ENCODE data around the gene HK2.
A peak's percentile ranks its signal among the peaks of the same experiment; 100 is the strongest.
"Not testable (repeated sequence)": the region's sequence is repeated elsewhere in the genome, so short reads cannot be mapped to it uniquely, and the experiment has no call there.

HK2 gene

DNA sequence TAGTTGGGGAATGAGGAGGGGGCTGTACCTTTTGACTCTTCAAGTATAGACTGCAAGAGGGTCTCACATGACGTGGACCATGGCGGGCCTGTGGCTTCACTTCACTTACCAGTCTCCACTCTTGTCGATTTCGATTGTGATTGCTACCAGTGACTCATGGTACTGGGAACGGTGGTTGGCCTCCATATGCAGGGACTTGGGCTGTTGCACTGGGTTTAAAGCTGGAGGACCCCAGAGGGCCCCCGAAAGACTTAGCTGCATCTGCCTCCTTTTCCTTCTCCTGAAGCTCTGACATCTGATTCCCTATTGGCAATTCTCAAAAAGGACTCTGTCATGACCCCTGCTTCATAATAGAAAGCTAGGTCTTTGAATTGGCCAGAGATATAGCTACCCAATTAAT is 43.4 kb downstream of the HK2 start:
- DNase-seq (ENCODE audit: low spot score), result no peak

DNA sequence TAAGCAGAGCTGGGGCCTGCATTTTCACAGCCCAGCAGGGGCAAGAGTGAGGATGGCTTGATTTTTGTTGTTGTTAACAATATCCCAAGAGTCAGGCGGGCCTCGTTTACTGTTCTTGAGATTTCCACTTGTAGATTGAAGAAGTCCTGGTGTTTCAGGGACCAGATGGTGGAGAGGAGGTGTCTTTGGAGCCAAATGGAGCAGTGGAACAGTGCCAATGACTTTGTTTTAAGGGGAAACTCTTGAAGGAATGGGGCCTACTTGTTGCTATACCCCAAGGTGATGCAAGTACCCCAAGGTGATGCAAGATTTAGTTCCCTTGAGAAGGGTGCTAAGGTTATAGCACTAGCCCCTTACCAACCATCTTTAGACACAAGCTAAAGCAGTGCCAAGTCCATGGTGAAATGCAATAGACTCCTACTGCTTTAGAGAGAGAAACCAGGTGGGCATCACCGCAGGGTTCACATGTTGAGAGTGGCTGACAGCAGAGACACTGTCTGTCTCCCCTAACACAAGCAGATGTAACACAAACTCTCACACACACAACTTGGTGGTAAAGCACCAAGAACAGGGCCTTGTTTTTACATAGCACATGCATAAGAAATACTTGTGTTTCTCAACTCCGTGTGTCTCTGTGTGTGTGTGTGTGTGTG is 44.0 kb downstream of the HK2 start:
- DNase-seq (ENCODE audit: low spot score), result no peak

DNA sequence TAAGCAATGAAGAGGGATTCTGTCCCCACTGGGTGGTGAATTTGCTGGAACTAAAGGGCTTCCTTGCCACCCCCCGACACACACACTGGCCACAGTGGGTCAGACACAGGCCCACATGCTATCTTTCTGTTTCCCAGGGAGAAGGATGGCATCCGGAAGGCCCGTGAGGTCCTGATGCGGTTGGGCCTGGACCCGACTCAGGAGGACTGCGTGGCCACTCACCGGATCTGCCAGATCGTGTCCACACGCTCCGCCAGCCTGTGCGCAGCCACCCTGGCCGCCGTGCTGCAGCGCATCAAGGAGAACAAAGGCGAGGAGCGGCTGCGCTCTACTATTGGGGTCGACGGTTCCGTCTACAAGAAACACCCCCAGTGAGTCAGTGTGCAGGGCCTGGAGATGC is 44.6 kb downstream of the HK2 start:
- no peak for DNase-seq (ENCODE audit: low spot score)

DNA sequence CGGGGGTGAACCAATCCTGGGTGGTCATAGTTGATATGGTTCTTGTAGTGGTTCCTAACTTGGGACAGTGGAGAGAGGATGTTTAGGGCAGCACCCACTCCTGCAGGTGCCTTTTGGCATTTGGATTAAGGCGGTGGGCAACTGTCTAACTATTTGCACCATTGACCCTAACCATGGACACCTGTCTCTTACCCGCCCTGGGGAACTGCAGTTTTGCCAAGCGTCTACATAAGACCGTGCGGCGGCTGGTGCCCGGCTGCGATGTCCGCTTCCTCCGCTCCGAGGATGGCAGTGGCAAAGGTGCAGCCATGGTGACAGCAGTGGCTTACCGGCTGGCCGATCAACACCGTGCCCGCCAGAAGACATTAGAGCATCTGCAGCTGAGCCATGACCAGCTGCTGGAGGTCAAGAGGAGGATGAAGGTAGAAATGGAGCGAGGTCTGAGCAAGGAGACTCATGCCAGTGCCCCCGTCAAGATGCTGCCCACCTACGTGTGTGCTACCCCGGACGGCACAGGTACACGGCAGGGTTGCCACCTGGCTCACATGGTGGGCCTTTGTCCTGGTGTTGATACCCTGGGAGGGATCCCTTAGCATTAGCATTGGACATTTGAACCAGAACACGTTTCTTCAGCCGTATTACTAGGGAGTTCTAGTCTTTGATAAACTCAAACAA is 46.3 kb downstream of the HK2 start:
- DNase-seq (ENCODE audit: low spot score), result no peak

DNA sequence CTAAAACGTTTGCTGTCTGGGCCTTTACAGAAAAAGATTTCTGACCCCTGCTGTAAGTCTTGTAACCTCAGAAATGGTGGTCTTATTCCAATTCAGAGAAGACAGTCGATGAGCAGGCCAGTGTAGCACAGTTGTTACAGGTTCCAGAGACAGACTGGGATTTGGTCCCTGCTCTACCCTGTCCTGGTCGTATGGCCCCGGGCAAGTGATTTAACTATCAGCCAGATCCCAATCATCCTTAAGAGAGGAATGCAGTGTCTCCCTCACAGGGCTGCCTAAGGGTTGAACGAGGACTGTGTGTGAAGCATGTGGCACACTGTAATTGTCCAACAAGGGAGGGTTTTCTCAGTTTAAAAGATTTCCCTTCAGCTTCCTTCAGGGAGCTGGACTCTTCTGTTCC is 47.2 kb downstream of the HK2 start:
- no peak for DNase-seq (ENCODE audit: low spot score)

DNA sequence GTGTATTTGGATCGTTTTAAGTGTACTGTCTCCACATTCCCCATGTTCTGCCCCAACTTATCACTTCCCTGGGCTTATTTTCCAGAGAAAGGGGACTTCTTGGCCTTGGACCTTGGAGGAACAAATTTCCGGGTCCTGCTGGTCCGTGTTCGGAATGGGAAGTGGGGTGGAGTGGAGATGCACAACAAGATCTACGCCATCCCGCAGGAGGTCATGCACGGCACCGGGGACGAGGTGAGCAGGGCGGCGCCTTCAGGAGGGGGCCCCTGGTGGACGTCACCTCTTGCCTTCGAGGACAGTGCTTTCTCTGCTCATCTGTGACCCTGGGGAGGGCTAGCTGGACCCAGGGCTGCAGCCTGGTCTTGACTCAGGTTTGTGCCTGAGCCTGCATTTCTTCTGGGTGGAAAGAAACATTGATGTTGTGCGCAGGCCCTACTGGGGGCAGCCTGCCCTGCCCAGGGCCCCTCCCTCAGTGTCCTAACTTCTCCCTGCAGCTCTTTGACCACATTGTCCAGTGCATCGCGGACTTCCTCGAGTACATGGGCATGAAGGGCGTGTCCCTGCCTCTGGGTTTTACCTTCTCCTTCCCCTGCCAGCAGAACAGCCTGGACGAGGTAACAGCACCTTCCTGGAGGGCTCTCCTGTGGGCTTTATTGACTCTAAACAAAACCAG is 47.8 kb downstream of the HK2 start:
- no peak for DNase-seq (ENCODE audit: low spot score)

DNA sequence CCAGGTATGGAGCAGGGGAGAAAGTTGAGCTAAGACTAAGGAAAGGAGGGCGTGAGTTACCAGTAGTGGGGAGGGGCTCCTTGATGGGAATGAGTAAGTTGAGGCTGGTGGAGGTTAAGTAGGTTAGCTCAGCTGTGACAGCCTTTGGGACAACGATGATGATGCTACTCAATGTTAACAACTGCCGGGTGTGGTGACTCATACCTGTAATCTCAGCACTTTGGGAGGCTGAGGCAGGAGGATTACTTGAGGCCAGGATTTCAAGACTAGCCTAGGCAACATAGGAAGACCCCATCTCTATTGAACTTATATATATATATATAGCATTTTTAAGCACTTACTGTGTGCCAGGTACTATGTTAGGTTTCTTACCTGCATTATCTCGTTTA is 48.4 kb downstream of the HK2 start:
- DNase-seq (ENCODE audit: low spot score), result no peak

DNA sequence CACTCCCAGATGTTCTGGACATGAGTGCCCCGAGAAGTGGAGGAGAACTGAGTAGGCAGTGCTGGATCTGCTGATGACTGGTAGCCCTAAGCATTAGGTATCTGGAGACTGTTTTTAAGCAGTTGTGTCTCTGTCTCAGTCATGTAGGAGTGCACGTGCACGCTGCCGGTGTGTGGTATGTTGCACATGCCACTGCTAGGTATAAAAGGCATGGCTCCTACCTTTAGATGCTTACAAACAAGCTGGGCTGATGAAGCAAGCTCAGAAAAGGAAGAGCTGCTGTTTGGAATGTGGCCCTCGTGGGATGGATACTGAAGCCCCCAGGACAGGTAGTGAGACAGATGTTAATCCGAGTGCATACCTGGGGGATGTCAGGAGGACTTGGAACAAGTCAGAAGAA is 49.1 kb downstream of the HK2 start:
- DNase-seq (ENCODE audit: low spot score), result no peak

DNA sequence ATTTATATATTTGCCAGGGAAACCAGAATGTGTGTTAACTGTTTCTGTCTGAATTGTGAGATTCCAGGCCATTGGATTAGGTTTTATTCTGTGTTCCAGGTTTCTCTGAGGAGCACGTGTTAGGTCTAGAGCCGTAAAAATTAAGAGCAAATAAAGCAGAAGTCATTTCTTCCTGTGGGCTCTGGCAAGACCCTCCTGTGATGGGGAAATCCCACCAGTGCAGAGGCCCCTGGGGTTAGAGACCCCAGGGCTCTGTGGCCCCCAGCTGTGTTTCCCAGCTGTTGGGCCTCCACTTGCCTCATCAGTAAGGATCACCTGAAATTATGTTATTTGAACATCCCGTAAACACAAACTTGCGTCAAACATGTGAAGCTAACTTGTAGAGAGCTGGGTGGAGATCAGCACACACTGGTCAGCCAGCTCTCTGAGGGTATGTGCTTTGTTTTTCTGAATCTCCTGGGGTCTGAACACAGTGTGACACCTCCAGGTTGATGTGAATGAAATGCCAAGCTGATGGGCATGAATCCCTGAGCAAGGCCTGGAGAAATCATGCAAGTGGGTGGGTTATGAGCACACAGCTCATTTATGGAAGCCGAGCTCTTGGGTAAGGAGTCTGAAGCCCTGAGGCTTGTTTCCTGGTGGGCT is 50.3 kb downstream of the HK2 start:
- DNase-seq (ENCODE audit: low spot score), result no peak

DNA sequence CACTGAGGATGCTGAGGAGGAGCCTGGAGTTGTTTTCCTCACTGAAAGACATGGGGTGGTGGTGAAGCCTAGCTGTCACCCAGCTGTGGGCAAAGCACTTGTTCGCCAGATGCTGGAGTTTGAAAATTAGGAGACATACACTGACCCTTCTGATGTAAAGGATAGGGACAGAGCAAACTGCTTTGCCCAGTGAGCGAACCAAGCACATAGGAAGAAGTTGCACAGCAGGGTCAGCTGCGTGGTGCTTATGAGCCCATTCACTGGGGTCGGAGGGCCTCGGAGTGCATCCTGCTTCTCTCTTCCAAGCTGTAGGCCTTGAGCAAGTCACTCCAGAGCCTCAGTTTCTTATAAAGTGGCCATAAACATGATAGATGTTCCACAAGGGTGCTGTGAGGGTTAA is 50.9 kb downstream of the HK2 start:
- no peak for DNase-seq (ENCODE audit: low spot score)

DNA sequence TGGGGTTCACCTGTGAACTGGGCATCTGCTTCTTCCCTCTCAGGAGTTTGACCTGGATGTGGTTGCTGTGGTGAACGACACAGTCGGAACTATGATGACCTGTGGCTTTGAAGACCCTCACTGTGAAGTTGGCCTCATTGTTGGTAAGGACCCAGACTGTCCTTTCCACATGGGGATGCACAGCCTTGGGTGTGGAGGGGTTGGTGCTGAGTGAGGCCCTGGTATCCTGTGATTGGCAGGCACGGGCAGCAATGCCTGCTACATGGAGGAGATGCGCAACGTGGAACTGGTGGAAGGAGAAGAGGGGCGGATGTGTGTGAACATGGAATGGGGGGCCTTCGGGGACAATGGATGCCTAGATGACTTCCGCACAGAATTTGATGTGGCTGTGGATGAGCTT is 52.3 kb downstream of the HK2 start:
- no peak for DNase-seq (ENCODE audit: low spot score)

DNA sequence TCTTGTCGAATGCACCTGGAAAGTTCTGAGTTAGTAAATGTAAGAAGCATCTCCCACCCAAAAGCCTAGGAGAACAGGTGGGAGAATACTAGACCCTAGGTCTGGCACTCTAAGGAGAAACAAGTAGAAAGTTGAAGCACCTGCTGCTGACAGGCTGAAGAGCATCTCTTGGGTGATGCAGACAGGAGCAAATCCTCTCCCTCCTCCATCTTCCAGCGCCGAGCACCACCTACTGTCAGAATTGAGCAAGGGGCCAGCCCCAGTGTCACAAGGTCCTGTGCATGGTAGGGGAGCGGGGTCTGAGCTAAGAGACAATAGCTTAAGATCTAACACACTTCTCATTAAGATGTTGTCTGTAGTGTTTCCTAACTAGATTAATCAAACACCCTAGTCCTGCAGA is 52.9 kb downstream of the HK2 start:
- DNase-seq (ENCODE audit: low spot score), result no peak

DNA sequence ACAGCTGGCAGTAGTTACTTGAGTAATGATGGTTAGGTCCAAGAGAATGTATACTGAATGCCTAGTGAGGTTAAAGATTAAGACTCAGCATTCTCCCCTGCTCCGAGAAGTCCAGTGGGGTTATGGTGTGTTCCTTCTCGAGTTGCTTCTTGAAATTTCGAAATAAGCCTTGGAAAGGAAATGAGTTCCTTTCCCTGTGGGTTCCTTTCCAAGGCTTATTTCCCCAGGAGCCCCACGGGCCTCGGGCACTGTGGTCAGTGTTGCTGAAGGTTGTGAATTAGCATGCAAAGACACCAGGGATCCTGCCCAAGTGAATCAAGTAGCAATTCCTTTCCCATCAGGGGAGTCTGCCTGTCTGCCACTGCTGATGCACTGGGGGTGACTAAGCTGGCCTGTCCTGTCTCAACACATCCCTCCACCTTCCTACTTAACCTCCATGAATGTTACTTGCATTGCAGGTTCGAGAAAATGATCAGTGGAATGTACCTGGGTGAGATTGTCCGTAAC is 53.6 kb downstream of the HK2 start:
- DNase-seq (ENCODE audit: low spot score), result no peak

DNA sequence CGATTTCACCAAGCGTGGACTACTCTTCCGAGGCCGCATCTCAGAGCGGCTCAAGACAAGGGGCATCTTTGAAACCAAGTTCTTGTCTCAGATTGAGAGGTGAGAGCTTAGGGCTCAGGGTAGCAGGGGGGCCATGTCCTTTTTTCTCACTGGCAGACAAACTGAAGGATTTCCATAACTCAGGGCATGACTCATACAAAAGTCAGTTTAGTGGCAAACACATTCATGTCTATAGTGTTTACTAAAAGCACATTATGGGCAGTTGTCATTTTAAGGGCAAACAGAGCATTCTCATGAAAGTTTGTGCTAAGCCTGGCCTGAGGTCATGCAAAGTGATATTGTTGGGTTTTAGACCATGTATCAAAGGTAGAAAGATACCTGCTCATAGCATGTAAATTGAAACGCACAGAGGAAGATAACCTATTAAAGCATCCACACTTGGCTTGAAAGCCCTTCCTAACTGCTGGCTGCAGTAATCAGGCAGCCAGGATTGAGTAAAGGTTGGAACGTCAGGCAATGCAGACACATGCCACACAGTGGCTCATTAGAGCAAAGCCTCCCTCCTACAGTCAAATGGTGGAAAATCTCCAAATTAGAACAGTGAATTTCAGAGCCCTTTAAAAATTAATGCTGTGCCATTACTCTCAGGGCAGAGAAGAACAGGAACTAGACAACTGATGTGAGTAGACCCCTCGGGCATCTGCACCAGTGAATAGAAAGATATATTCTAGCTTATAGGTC is 54.2 kb downstream of the HK2 start:
- DNase-seq (ENCODE audit: low spot score), result peak; percentile 58

DNA sequence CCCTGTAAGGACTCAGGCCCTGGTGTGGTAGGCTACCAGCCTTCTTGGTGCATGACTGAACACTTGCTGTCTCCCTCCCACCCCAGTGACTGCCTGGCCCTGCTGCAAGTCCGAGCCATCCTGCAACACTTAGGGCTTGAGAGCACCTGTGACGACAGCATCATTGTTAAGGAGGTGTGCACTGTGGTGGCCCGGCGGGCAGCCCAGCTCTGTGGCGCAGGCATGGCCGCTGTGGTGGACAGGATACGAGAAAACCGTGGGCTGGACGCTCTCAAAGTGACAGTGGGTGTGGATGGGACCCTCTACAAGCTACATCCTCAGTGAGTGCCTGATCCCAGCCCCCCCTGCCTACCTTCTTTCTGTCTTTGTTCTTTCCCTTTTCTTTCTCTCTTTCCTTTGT is 55.2 kb downstream of the HK2 start:
- no peak for DNase-seq (ENCODE audit: low spot score)

DNA sequence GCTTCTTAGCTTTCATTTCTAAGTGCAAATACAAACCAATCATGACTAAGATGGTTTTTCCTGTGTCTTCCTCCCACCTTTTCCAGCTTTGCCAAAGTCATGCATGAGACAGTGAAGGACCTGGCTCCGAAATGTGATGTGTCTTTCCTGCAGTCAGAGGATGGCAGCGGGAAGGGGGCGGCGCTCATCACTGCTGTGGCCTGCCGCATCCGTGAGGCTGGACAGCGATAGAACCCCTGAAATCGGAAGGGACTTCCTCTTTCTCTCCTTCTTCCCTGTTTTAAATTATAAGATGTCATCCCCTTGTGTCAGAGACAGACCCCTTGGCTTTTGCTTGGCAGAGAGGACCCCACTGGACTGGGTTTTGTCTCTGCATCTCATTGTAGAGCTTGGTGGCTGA is 56.8 kb downstream of the HK2 start:
- DNase-seq (ENCODE audit: low spot score), result no peak

DNA sequence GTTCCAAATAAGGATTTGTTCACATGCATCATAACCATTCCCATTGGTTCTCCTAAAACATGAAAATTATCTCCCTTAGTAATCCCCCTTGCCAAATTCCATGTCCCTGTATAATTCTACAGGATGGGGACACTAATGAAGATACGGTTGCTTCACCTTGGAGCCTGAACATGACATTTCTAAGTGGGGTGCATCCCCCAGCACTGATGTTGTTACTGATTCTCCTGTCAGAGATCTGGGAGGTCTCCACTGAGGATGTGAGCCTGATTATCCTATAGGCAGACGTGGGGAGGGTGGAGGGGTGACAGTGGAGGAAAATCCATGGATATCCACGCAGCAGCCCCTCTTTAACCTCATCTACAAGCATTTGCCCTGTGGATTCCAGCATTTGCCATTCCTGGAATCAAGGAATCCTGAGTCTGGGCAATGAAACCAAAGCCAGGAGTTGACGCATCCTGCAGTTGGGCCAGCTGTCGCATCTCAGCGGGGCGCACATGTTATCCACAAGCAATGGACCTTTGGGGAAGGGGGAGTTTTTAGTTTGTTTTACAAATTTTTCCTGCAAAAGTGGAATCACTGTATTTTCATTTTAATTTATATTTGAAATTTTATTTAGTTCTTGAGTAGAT is 57.3 kb downstream of the HK2 start:
- no peak for DNase-seq (ENCODE audit: low spot score)

DNA sequence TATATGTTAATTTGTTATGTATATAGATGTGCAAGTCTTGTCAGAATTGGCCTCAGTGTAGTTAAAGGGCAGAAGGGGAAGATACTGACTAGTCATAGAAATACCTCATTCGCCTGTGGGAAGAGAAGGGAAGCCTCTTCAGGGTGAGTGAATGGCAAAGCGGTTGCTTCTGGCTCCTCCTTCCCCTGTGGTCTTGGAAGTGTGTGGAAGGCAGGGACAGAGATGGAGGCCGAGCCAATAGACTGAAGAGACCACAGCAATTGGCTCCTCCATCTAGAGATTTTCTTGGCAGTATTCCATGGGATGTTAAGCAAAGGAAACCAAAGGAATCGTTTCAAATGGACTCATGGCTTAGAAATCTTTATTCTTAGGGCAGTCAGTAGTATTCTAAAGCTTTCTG is 57.9 kb downstream of the HK2 start:
- DNase-seq (ENCODE audit: low spot score), result not testable (repeated sequence)

DNA sequence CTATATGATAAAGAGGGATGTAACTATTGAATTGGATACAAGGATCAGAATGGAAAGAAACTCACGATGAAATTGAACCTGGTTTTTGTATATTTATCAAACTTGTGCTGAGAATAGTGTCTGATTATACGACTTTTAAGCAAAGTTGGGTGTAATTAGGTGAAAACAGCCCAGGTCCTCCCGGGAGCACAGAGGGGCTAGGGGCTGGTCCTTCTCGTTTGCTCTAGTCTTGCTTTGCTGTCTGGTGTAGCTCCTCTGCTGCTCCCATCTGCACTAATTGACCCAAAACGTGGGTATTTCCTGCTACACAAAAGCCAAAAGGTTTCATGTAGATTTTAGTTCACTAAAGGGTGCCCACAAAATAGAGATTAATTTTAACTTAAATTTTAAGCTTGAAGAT is 58.7 kb downstream of the HK2 start:
- DNase-seq (ENCODE audit: low spot score), result no peak

DNA sequence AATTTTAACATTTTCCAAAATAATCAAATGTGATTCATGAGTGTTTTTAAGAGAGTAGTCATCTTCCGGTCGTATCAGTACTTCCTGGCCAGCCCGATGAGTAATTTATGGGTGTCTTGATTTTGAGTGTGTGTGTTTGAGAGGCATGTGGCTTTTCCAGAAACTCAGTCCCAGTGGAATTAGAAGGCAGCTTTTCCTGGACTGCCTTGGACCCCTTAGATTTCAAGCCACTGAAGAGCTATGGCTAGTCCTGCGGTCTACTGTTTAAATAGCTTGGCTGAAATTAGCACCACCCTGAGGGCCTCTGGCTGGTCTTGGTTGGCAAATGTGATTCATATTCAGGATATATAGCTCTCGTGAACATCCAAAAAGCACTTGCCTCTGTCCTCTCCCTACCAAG is 59.4 kb downstream of the HK2 start:
- no peak for DNase-seq (ENCODE audit: low spot score)

DNA sequence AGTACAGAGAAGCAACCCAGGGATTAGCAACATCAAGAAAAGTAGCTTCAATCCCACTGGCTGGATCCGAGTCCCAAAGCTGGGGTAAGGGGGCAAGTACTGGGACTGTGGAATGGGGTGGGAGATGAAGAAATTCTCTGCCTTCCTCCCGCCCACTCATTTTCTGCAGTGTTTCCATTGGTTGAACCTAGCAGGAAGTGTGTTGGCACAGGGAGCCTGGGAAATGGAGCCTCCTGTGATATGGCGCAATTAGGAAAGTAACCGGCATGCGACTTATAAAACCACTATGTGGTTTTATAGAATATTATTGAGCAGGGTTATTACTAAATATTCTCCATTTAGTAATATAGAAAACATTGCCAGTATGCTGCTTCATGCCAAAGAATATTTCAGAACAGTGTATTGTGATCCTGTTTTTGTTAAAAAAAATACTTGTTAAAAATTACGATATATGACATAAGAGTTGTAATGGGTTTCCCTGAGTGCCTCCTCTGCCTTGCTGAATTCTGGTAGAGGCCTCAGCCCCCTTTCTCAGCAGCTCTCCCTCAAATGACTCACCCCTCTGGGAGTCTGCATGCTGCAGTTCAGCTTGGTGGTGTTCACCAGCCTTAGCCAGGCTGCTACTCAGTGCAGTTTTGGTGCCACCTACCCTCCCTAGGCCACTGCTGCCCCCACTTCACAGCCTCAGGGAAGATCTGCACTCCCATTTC is 60.5 kb downstream of the HK2 start:
- DNase-seq (ENCODE audit: low spot score), result no peak
